HCT116 (cell line): ENCODE results near the gene CES4A. TPM values are rescaled to one million over a fixed set of nuclear protein-coding genes. Genes with fewer than 3 reads are reported as not detected.
A peak's percentile ranks its signal among the peaks of the same experiment; 100 is the strongest.

ENCODE experiments used
- ATAC-seq: fragments of 200-7000 bp; cut with Tn5 transposase; 2 replicates; pipeline ENCODE4 v1.9.1; 2020; ENCODE audit warnings: mild to moderate bottlenecking, moderate library complexity
- BruUV-seq: library from RNA; stranded (reverse); fragments of 400-500 nt; replicated peaks from 2 replicates; lab custom pipeline; 2021; lab: Mats Ljungman, UMichigan
- CTCF ChIA-PET: fragments of 300-600 bp; sonication (Branson Sonifier 250); formaldehyde crosslinking; loops from one replicate; lab custom pipeline; 2021; ENCODE audit warnings: antibody characterized with exemption; lab: Charles Lee
- POLR2A ChIA-PET: fragments of 300-600, 350-600 bp; sonication (Branson Sonifier 250); formaldehyde crosslinking; loops from one replicate; lab custom pipeline; 2021; ENCODE audit warnings: antibody characterized with exemption; lab: Charles Lee
- RAD21 ChIA-PET, 2 experiments: fragments of 300-600 bp; sonication (Branson Sonifier 250); formaldehyde crosslinking; loops; one replicate each; lab custom pipeline; 2023; ENCODE audit warnings: low total read pairs in 2 of 2; ENCODE audit not compliant: uncharacterized antibody in 2 of 2, unreplicated experiment in 2 of 2, low non-redundant PET in 1 of 2; lab: Charles Lee
- DNase-seq: peaks from one replicate; pipeline ENCODE4 v3.0.0-alpha.2; 2010; ENCODE audit warnings: low read depth, low spot score
- H2AFZ ChIP-seq: fragments of 200-600 bp; shearing (Covaris generic), sonication (generic); 2 replicates; pipeline ENCODE4 v1.6.1; 2017; ENCODE audit warnings: low read depth, mixed run types, mixed read lengths, antibody characterized with exemption, low read length; ENCODE audit not compliant: poor library complexity, severe bottlenecking
- H3K27ac ChIP-seq: 2 replicates; pipeline ENCODE4 v1.5.1; 2012; ENCODE audit warnings: low read depth, low read length
- H3K27me3 ChIP-seq: fragments of 200-600 bp; sonication (generic); 2 replicates; pipeline ENCODE4 v1.6.1; 2016; ENCODE audit warnings: mixed run types, low read length, mixed read lengths; ENCODE audit not compliant: insufficient read depth
- H3K36me3 ChIP-seq, 2 experiments: fragments of 200-500 bp in 1 of 2; fragments of 200-600 bp in 1 of 2; sonication (Bioruptor generic) in 1 of 2; sonication (generic) in 1 of 2; 2 replicates each; pipeline versions ENCODE4 v1.5.1 to v1.6.1; 2014 to 2016; ENCODE audit warnings: low read length in 2 of 2, inconsistent platforms in 1 of 2, mixed read lengths in 1 of 2, mixed run types in 1 of 2; ENCODE audit not compliant: insufficient read depth in 2 of 2, control insufficient read depth in 1 of 2
- H3K4me1 ChIP-seq, 2 experiments: fragments of 200-600 bp in 1 of 2; sonication (generic) in 1 of 2; 2 replicates each; pipeline versions ENCODE4 v1.5.1 to v1.6.1; 2012 to 2017; ENCODE audit warnings: low read length in 2 of 2, inconsistent platforms in 1 of 2, mild to moderate bottlenecking in 1 of 2, mixed read lengths in 1 of 2, mixed run types in 1 of 2, moderate library complexity in 1 of 2; ENCODE audit not compliant: insufficient read depth in 2 of 2, control insufficient read depth in 1 of 2
- H3K4me2 ChIP-seq: fragments of 200-600 bp; sonication (generic); 2 replicates; pipeline ENCODE4 v1.6.1; 2017; ENCODE audit warnings: mixed run types, low read length, mixed read lengths
- H3K4me3 ChIP-seq, 2 experiments: fragments of 200-600 bp in 1 of 2; sonication (generic) in 1 of 2; replicated peaks in 1 of 2; 2 replicates each; pipeline ENCODE4 v1.5.1; 2011 to 2016; ENCODE audit warnings: low read length in 2 of 2, control low read depth in 1 of 2, low read depth in 1 of 2, mild to moderate bottlenecking in 1 of 2, mixed read lengths in 1 of 2, mixed run types in 1 of 2
- H3K79me2 ChIP-seq: fragments of 200-600 bp; sonication (generic); 2 replicates; pipeline ENCODE4 v1.6.1; 2017; ENCODE audit warnings: mild to moderate bottlenecking, mixed run types, low read length, moderate library complexity, mixed read lengths; ENCODE audit not compliant: insufficient read depth
- H3K9ac ChIP-seq: fragments of 200-600 bp; sonication (generic); 2 replicates; pipeline ENCODE4 v1.6.1; 2016; ENCODE audit warnings: low read length, mixed read lengths
- H3K9me2 ChIP-seq: fragments of 200-600 bp; sonication (generic), shearing (Covaris generic); 2 replicates; pipeline ENCODE4 v1.6.1; 2017; ENCODE audit warnings: mixed run types, mild to moderate bottlenecking, moderate library complexity; ENCODE audit not compliant: insufficient read depth
- H3K9me3 ChIP-seq, 2 experiments: fragments of 200-500 bp in 1 of 2; fragments of 200-600 bp in 1 of 2; sonication (Bioruptor generic) in 1 of 2; sonication (generic) in 1 of 2; 2 replicates each; pipeline ENCODE4 v1.6.1; 2014 to 2017; ENCODE audit warnings: low read length in 2 of 2, mixed read lengths in 2 of 2, inconsistent platforms in 1 of 2, low read depth in 1 of 2, mild to moderate bottlenecking in 1 of 2, mixed run types in 1 of 2, moderate library complexity in 1 of 2; ENCODE audit not compliant: control insufficient read depth in 1 of 2, insufficient read depth in 1 of 2
- H4K20me1 ChIP-seq: fragments of 200-600 bp; sonication (generic), shearing (Covaris generic); 2 replicates; pipeline ENCODE4 v1.6.1; 2017; ENCODE audit warnings: mixed run types, mild to moderate bottlenecking, moderate library complexity; ENCODE audit not compliant: insufficient read depth
- ATF3 ChIP-seq: IDR thresholded peaks from 2 replicates; pipeline ENCODE4 v1.6.1; 2012
- CEBPB ChIP-seq: IDR thresholded peaks from 2 replicates; pipeline ENCODE4 v1.6.1; 2012; ENCODE audit warnings: low read depth
- EGR1 ChIP-seq: IDR thresholded peaks from 2 replicates; pipeline ENCODE4 v1.6.1; 2012; ENCODE audit warnings: low read depth
- ELF1 ChIP-seq: IDR thresholded peaks from 2 replicates; pipeline ENCODE4 v1.6.1; 2012; ENCODE audit warnings: low read depth, borderline replicate concordance
- EZH2 ChIP-seq: fragments of 200-600 bp; sonication (generic); IDR thresholded peaks from 2 replicates; pipeline ENCODE4 v1.6.1; 2017; ENCODE audit warnings: antibody characterized with exemption, mixed run types
- EZH2phosphoT487 ChIP-seq: fragments of 200-600 bp; IDR thresholded peaks from 2 replicates; pipeline ENCODE4 v1.6.1; 2018; ENCODE audit warnings: antibody characterized with exemption, borderline replicate concordance
- JUND ChIP-seq: IDR thresholded peaks from 2 replicates; pipeline ENCODE4 v1.6.1; 2012
- RAD21 ChIP-seq: IDR thresholded peaks from 2 replicates; pipeline ENCODE4 v1.6.1; 2012; ENCODE audit warnings: low read depth, mild to moderate bottlenecking
- REST ChIP-seq: IDR thresholded peaks from 2 replicates; pipeline ENCODE4 v1.6.1; 2012; ENCODE audit warnings: low read depth
- SP1 ChIP-seq: IDR thresholded peaks from 2 replicates; pipeline ENCODE4 v1.6.1; 2012; ENCODE audit warnings: low read depth
- SRF ChIP-seq: IDR thresholded peaks from 2 replicates; pipeline ENCODE4 v1.6.1; 2012; ENCODE audit warnings: low read depth
- TCF7L2 ChIP-seq: IDR thresholded peaks from 2 replicates; pipeline ENCODE4 v1.7.0; 2011; ENCODE audit warnings: borderline replicate concordance, inconsistent platforms; ENCODE audit not compliant: insufficient read depth, insufficient read length; ENCODE audit errors: extremely low read depth
- YY1 ChIP-seq: IDR thresholded peaks from 2 replicates; pipeline ENCODE4 v1.6.1; 2011; ENCODE audit warnings: low read length, low read depth, moderate library complexity, mild to moderate bottlenecking; ENCODE audit not compliant: insufficient replicate concordance; ENCODE audit errors: extremely low read depth
- ZBTB33 ChIP-seq: IDR thresholded peaks from 2 replicates; pipeline ENCODE4 v1.6.1; 2011; ENCODE audit warnings: mild to moderate bottlenecking, low read length, moderate library complexity; ENCODE audit not compliant: insufficient replicate concordance; ENCODE audit errors: extremely low read depth
- ZFX ChIP-seq: fragments of 450-650 bp; IDR thresholded peaks from 2 replicates; pipeline ENCODE4 v1.6.1; 2017
- ZNF274 ChIP-seq: fragments of 200-500 bp; sonication (Bioruptor generic); IDR thresholded peaks from 2 replicates; pipeline ENCODE4 v1.6.1; 2014; ENCODE audit warnings: mild to moderate bottlenecking, low read depth, low read length, inconsistent platforms
- intact Hi-C: fragments of 100-400 bp; cut with micrococcal nuclease; formaldehyde crosslinking; loops from 2 replicates; pipeline ENCODE4 v1.10.0; 2022
- total RNA-seq: library from RNA; stranded (reverse); gene quantifications from one replicate; pipeline ENCODE4 v1.2.1, GENCODE V29; 2021; ENCODE audit not compliant: unreplicated experiment
- TF ChIP-seq, protein P1 (sequence below), 3 experiments: fragments of 200-600 bp in 1 of 3; sonication (generic) in 1 of 3; IDR thresholded peaks in 2 of 3; conservative IDR thresholded peaks in 1 of 3; 2 replicates each; pipeline ENCODE4 v1.5.1; 2012 to 2017; ENCODE audit warnings: low read depth in 2 of 3, low read length in 2 of 3, antibody characterized with exemption in 1 of 3, borderline replicate concordance in 1 of 3, control low read depth in 1 of 3, mild to moderate bottlenecking in 1 of 3, mixed read lengths in 1 of 3, mixed run types in 1 of 3, moderate library complexity in 1 of 3; ENCODE audit not compliant: insufficient read depth in 1 of 3
- TF ChIP-seq, protein P2 (sequence below): IDR thresholded peaks from 2 replicates; pipeline ENCODE4 v1.6.1; 2012

Gene CES4A
- total RNA-seq, 1 experiment from 2014 or later: not detected

- H2AFZ ChIP-seq: peak overlapping the region; percentile 77
- no peak for DNase-seq
- POLR2A ChIA-PET: interaction anchor here (0.6 kb wide), 1 partner anchor 30 kb away, joined by 3 read pairs; no protein-coding TSS in a partner anchor
- TF ChIP-seq SP1 (no peak), EGR1 (no peak), JUND (no peak), CEBPB (no peak), YY1 (no peak), TCF7L2 (no peak), SRF (no peak), EZH2phosphoT487 (no peak), EZH2 (no peak), ELF1 (no peak), ATF3 (no peak), RAD21 (no peak), ZNF274 (no peak), ZBTB33 (no peak), REST (no peak), ZFX (no peak)
- TF ChIP-seq, protein P1, sequence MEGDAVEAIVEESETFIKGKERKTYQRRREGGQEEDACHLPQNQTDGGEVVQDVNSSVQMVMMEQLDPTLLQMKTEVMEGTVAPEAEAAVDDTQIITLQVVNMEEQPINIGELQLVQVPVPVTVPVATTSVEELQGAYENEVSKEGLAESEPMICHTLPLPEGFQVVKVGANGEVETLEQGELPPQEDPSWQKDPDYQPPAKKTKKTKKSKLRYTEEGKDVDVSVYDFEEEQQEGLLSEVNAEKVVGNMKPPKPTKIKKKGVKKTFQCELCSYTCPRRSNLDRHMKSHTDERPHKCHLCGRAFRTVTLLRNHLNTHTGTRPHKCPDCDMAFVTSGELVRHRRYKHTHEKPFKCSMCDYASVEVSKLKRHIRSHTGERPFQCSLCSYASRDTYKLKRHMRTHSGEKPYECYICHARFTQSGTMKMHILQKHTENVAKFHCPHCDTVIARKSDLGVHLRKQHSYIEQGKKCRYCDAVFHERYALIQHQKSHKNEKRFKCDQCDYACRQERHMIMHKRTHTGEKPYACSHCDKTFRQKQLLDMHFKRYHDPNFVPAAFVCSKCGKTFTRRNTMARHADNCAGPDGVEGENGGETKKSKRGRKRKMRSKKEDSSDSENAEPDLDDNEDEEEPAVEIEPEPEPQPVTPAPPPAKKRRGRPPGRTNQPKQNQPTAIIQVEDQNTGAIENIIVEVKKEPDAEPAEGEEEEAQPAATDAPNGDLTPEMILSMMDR (IDR thresholded peaks at IDR 0.05 in 2 of 3, conservative IDR thresholded peaks at IDR 0.05 in 1 of 3; ENCODE audit: borderline replicate concordance in 1 of 3, insufficient read depth in 1 of 3, low read depth in 2 of 3, low read length in 2 of 3): no peak
- TF ChIP-seq, protein P2, sequence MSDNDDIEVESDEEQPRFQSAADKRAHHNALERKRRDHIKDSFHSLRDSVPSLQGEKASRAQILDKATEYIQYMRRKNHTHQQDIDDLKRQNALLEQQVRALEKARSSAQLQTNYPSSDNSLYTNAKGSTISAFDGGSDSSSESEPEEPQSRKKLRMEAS: no peak
Observed at GRCh38 chr16:66953462-66954096, 34.8 kb upstream of the CES4A start.

More at GRCh38 chr16:66953462-66954096, 34.8 kb upstream of the CES4A start:
- H3K36me3 ChIP-seq: no peaks in the 10 kb centered on the region
- no peak overlapping the region for H3K4me3 ChIP-seq
- no peak overlapping the region for H3K9ac ChIP-seq
- no TSS peak for BruUV-seq
- no peaks in the 10 kb centered on the region for H3K79me2 ChIP-seq
- RAD21 ChIA-PET: interaction anchor here (0.7 to 1.4 kb wide), 6 partner anchors 18 to 202 kb away, joined by 3 to 7 read pairs (median 3); no protein-coding TSS in a partner anchor
- H3K27me3 ChIP-seq: no peaks in the 10 kb centered on the region
- ATAC-seq: peak; percentile 41
- H3K4me1 ChIP-seq: peaks cover 11 to 12% of the 10 kb centered on the region in 2 experiments; a peak in 3 of 4 replicates
- H3K9me2 ChIP-seq: no peaks in the 10 kb centered on the region
- H3K27ac ChIP-seq: peak overlapping the region; percentile 3; the same call in 1 of the 2 replicates
- intact Hi-C loops: loop anchor here (1.0 to 10.0 kb wide), 5 partner anchors 56 to 711 kb away; partner anchors contain the start of genes ACD, C16orf86, ENKD1 and FBXL8
- no peaks in the 10 kb centered on the region for H4K20me1 ChIP-seq
- peaks cover 0 to 6% of the 10 kb centered on the region in 2 experiments; a peak in 1 of 4 replicates for H3K9me3 ChIP-seq
- H3K4me2 ChIP-seq: peak overlapping the region; percentile 50
- CTCF ChIA-PET: interaction anchor here (0.6 to 1.5 kb wide), 18 partner anchors 12 to 568 kb away, joined by 3 to 13 read pairs (median 4); partner anchors contain the start of genes ELMO3 and NOL3
